Esophagus squamous epithelium (tissue), 5 donors: ENCODE measurements around the gene YPEL3. TPM values are rescaled to one million over a fixed set of nuclear protein-coding genes. Genes with fewer than 3 reads are reported as not detected.

Source experiments
- DNase-seq: peaks from one replicate; lab custom pipeline; 2025; lab: John Stamatoyannopoulos, UW
- H3K27ac ChIP-seq, 4 donors: fragments of 200-600 bp; sonication (generic); one replicate each; pipeline ENCODE4 v1.5.1; 2016 to 2019; ENCODE audit warnings: mild to moderate bottlenecking in 1 of 4
- H3K27me3 ChIP-seq, 4 donors: fragments of 200-600 bp; sonication (generic); 1 replicate in 3 of 4; 2 replicates in 1 of 4; pipeline versions ENCODE4 v1.5.1 to v1.6.0; 2017 to 2021; ENCODE audit warnings: antibody characterized with exemption in 1 of 4
- H3K36me3 ChIP-seq, 3 donors: fragments of 200-600 bp; sonication (generic); one replicate each; pipeline ENCODE4 v1.5.1; 2016 to 2019
- H3K4me1 ChIP-seq, 3 donors: fragments of 200-600 bp; sonication (generic); one replicate each; pipeline ENCODE4 v1.5.1; 2017 to 2019
- H3K4me3 ChIP-seq, 4 donors: fragments of 200-600 bp; sonication (generic); 1 replicate in 3 of 4; 2 replicates in 1 of 4; pipeline ENCODE4 v1.5.1; 2016 to 2019; ENCODE audit warnings: mild to moderate bottlenecking in 2 of 4, moderate library complexity in 1 of 4
- H3K9me3 ChIP-seq, 3 donors: fragments of 200-600 bp; sonication (generic); one replicate each; pipeline ENCODE4 v1.5.1; 2016 to 2019
- CTCF ChIP-seq, 6 experiments: fragments of 450-650 bp in 4 of 6; fragments of 200-600 bp in 2 of 6; sonication (generic) in 2 of 6; IDR thresholded peaks; one replicate each; pipeline ENCODE4 v1.5.1; 2016 to 2019; ENCODE audit warnings: antibody characterized with exemption in 6 of 6, mild to moderate bottlenecking in 4 of 6, moderate library complexity in 4 of 6
- POLR2A ChIP-seq, 4 donors: fragments of 450-650 bp; IDR thresholded peaks; one replicate each; pipeline ENCODE4 v1.6.1; 2017; ENCODE audit warnings: antibody characterized with exemption in 4 of 4, mild to moderate bottlenecking in 4 of 4, moderate library complexity in 3 of 4
- WGBS, 2 donors: methylation state at CpG; one replicate each; pipeline ENCODE4 v1.1.5; 2018; 5-methylcytosine and 5-hydroxymethylcytosine counted together
- intact Hi-C: fragments of 100-400 bp; cut with DNase I; formaldehyde crosslinking; loops from one replicate; pipeline ENCODE4 v1.15.0; 2022
- total RNA-seq, 4 donors: library from RNA; depleted of rRNA; stranded (reverse); fragments of >200 nt; gene quantifications; one replicate each; pipeline ENCODE4 v1.1.0, GENCODE V29; 2016
- donor health status: DM: yes; HTN: yes; CAD: no.

Gene YPEL3
- total RNA-seq, 4 donors from 2014 or later: 26.4 to 131 (median 63.0) TPM

- 43% methylated on average over 3 to 5 of the region's 26 CpGs for WGBS, 2 donors
- peaks cover 5 to 42% (median 10%) of the 10 kb centered on the region in 3 donors for H3K36me3 ChIP-seq
- DNase-seq: no peak
- H3K4me3 ChIP-seq: peak overlapping the region; percentile 31 to 66 (median 60)
- intact Hi-C loops: no loop called here
- H3K27ac ChIP-seq: peak overlapping the region; percentile 89 to 99 (median 94)
- H3K27me3 ChIP-seq: no peaks in the 10 kb centered on the region
- peaks cover 56 to 81% (median 58%) of the 10 kb centered on the region in 3 donors for H3K4me1 ChIP-seq
- no peaks in the 10 kb centered on the region for H3K9me3 ChIP-seq
- TF ChIP-seq CTCF (IDR thresholded peaks at IDR 0.05) (no peak), POLR2A (IDR thresholded peaks at IDR 0.05) (no peak)
Measured at GRCh38 chr16:30090610-30091331, 5.2 kb downstream of the YPEL3 start.

GRCh38 chr16:30088832-30089624 is 7.0 kb downstream of the YPEL3 start:
- DNase-seq: no peak
- intact Hi-C loops: no loop called here
- no peaks in the 10 kb centered on the region for H3K9me3 ChIP-seq
- H3K4me1 ChIP-seq: peaks cover 42 to 81% (median 44%) of the 10 kb centered on the region in 3 donors
- TF ChIP-seq POLR2A (IDR thresholded peaks at IDR 0.05): no peak
- TF ChIP-seq CTCF (IDR thresholded peaks at IDR 0.05): no peak
- no peak overlapping the region for H3K4me3 ChIP-seq
- peak overlapping the region; percentile 42 to 99 (median 84) for H3K27ac ChIP-seq
- 41 to 62% methylated on average over 3 to 7 of the region's 22 CpGs for WGBS, 2 donors
- peaks cover 11 to 48% (median 14%) of the 10 kb centered on the region in 3 donors for H3K36me3 ChIP-seq
- no peaks in the 10 kb centered on the region for H3K27me3 ChIP-seq

- 64 to 66% methylated on average over 8 of the region's 10 CpGs for WGBS, 2 donors
- intact Hi-C loops: no loop called here
- TF ChIP-seq CTCF (IDR thresholded peaks at IDR 0.05): no peak
- peak overlapping the region; percentile 42 to 99 (median 84) for H3K27ac ChIP-seq
- H3K4me1 ChIP-seq: peaks cover 38 to 74% (median 41%) of the 10 kb centered on the region in 3 donors
- H3K4me3 ChIP-seq: no peak overlapping the region
- H3K27me3 ChIP-seq: no peaks in the 10 kb centered on the region
- H3K36me3 ChIP-seq: peaks cover 14 to 48% (median 21%) of the 10 kb centered on the region in 3 donors
- DNase-seq: no peak
- no peaks in the 10 kb centered on the region for H3K9me3 ChIP-seq
Measured at GRCh38 chr16:30088237-30088831, 7.7 kb downstream of the YPEL3 start.

GRCh38 chr16:30087181-30087898 is 8.7 kb downstream of the YPEL3 start:
- DNase-seq: no peak
- Histone ChIP-seq H3K27ac (peak overlapping the region in 2 of 4 donors; percentile 29 to 34), H3K36me3 (peaks cover 21 to 50% (median 24%) of the 10 kb centered on the region in 3 donors), H3K27me3 (no peaks in the 10 kb centered on the region), H3K4me3 (no peak overlapping the region), H3K4me1 (peaks cover 29 to 64% (median 31%) of the 10 kb centered on the region in 3 donors), H3K9me3 (no peaks in the 10 kb centered on the region)
- whole genome bisulfite sequencing, 2 donors: 86 to 88% methylated on average over 10 to 11 of the region's 11 CpGs
- intact Hi-C loops: no loop called here
- TF ChIP-seq CTCF (IDR thresholded peaks at IDR 0.05): no peak
- TF ChIP-seq POLR2A (IDR thresholded peaks at IDR 0.05): no peak
